ENCODE measurements around the gene NKD1.

NKD1 gene

GRCh38 chr16:50601341-50601740 lies 53.1 kb downstream of the NKD1 start:
- DNase-seq: no peak

- DNase-seq: no peak
Measured at GRCh38 chr16:50602126-50602525, 53.9 kb downstream of the NKD1 start.

GRCh38 chr16:50602531-50603205 lies 54.5 kb downstream of the NKD1 start:
- no peak for DNase-seq

GRCh38 chr16:50603206-50604064 lies 55.2 kb downstream of the NKD1 start:
- no peak for DNase-seq

- DNase-seq: no peak
Measured at GRCh38 chr16:50604065-50604418, 55.8 kb downstream of the NKD1 start.

- no peak for DNase-seq
Measured at GRCh38 chr16:50604610-50605009, 56.4 kb downstream of the NKD1 start.

GRCh38 chr16:50605733-50606430 lies 57.7 kb downstream of the NKD1 start:
- DNase-seq: no peak

- no peak for DNase-seq
Measured at GRCh38 chr16:50606431-50607050, 58.3 kb downstream of the NKD1 start.

- no peak for DNase-seq
Measured at GRCh38 chr16:50607051-50607431, 58.8 kb downstream of the NKD1 start.

- no peak for DNase-seq
Measured at GRCh38 chr16:50607447-50607846, 59.3 kb downstream of the NKD1 start.

- DNase-seq: no peak
Measured at GRCh38 chr16:50607970-50608557, 59.9 kb downstream of the NKD1 start.

GRCh38 chr16:50609049-50609448 lies 60.9 kb downstream of the NKD1 start:
- DNase-seq: no peak

- DNase-seq: no peak
Measured at GRCh38 chr16:50609471-50609870, 61.3 kb downstream of the NKD1 start.

- DNase-seq: no peak
Measured at GRCh38 chr16:50610331-50611262, 62.4 kb downstream of the NKD1 start.

GRCh38 chr16:50611332-50611934 lies 63.2 kb downstream of the NKD1 start:
- DNase-seq: no peak

- DNase-seq: no peak
Measured at GRCh38 chr16:50611995-50612848, 64.0 kb downstream of the NKD1 start.

- DNase-seq: no peak
Measured at GRCh38 chr16:50612849-50613198, 64.6 kb downstream of the NKD1 start.

GRCh38 chr16:50613281-50613963 lies 65.2 kb downstream of the NKD1 start:
- no peak for DNase-seq

GRCh38 chr16:50613964-50614474 lies 65.8 kb downstream of the NKD1 start:
- DNase-seq: no peak
